HCT116 (cell line): Measurements from ENCODE around the gene CYP11A1. TPM values are rescaled to one million over a fixed set of nuclear protein-coding genes. Genes with fewer than 3 reads are reported as not detected.

Experiments
- ATAC-seq: fragments of 200-7000 bp; cut with Tn5 transposase; 2 replicates; pipeline ENCODE4 v1.9.1; 2020; ENCODE audit warnings: mild to moderate bottlenecking, moderate library complexity
- BruUV-seq: library from RNA; stranded (reverse); fragments of 400-500 nt; replicated peaks from 2 replicates; lab custom pipeline; 2021; lab: Mats Ljungman, UMichigan
- CTCF ChIA-PET: fragments of 300-600 bp; sonication (Branson Sonifier 250); formaldehyde crosslinking; loops from one replicate; lab custom pipeline; 2021; ENCODE audit warnings: antibody characterized with exemption; lab: Charles Lee
- POLR2A ChIA-PET: fragments of 300-600, 350-600 bp; sonication (Branson Sonifier 250); formaldehyde crosslinking; loops from one replicate; lab custom pipeline; 2021; ENCODE audit warnings: antibody characterized with exemption; lab: Charles Lee
- RAD21 ChIA-PET, 2 experiments: fragments of 300-600 bp; sonication (Branson Sonifier 250); formaldehyde crosslinking; loops; one replicate each; lab custom pipeline; 2023; ENCODE audit warnings: low total read pairs in 2 of 2; ENCODE audit not compliant: uncharacterized antibody in 2 of 2, unreplicated experiment in 2 of 2, low non-redundant PET in 1 of 2; lab: Charles Lee
- DNase-seq: peaks from one replicate; pipeline ENCODE4 v3.0.0-alpha.2; 2010; ENCODE audit warnings: low read depth, low spot score
- H2AFZ ChIP-seq: fragments of 200-600 bp; shearing (Covaris generic), sonication (generic); 2 replicates; pipeline ENCODE4 v1.6.1; 2017; ENCODE audit warnings: low read depth, mixed run types, mixed read lengths, antibody characterized with exemption, low read length; ENCODE audit not compliant: poor library complexity, severe bottlenecking
- H3K27ac ChIP-seq: 2 replicates; pipeline ENCODE4 v1.5.1; 2012; ENCODE audit warnings: low read depth, low read length
- H3K27me3 ChIP-seq: fragments of 200-600 bp; sonication (generic); 2 replicates; pipeline ENCODE4 v1.6.1; 2016; ENCODE audit warnings: mixed run types, low read length, mixed read lengths; ENCODE audit not compliant: insufficient read depth
- H3K36me3 ChIP-seq, 2 experiments: fragments of 200-500 bp in 1 of 2; fragments of 200-600 bp in 1 of 2; sonication (Bioruptor generic) in 1 of 2; sonication (generic) in 1 of 2; 2 replicates each; pipeline versions ENCODE4 v1.5.1 to v1.6.1; 2014 to 2016; ENCODE audit warnings: low read length in 2 of 2, inconsistent platforms in 1 of 2, mixed read lengths in 1 of 2, mixed run types in 1 of 2; ENCODE audit not compliant: insufficient read depth in 2 of 2, control insufficient read depth in 1 of 2
- H3K4me1 ChIP-seq, 2 experiments: fragments of 200-600 bp in 1 of 2; sonication (generic) in 1 of 2; 2 replicates each; pipeline versions ENCODE4 v1.5.1 to v1.6.1; 2012 to 2017; ENCODE audit warnings: low read length in 2 of 2, inconsistent platforms in 1 of 2, mild to moderate bottlenecking in 1 of 2, mixed read lengths in 1 of 2, mixed run types in 1 of 2, moderate library complexity in 1 of 2; ENCODE audit not compliant: insufficient read depth in 2 of 2, control insufficient read depth in 1 of 2
- H3K4me2 ChIP-seq: fragments of 200-600 bp; sonication (generic); 2 replicates; pipeline ENCODE4 v1.6.1; 2017; ENCODE audit warnings: mixed run types, low read length, mixed read lengths
- H3K4me3 ChIP-seq, 2 experiments: fragments of 200-600 bp in 1 of 2; sonication (generic) in 1 of 2; replicated peaks in 1 of 2; 2 replicates each; pipeline ENCODE4 v1.5.1; 2011 to 2016; ENCODE audit warnings: low read length in 2 of 2, control low read depth in 1 of 2, low read depth in 1 of 2, mild to moderate bottlenecking in 1 of 2, mixed read lengths in 1 of 2, mixed run types in 1 of 2
- H3K79me2 ChIP-seq: fragments of 200-600 bp; sonication (generic); 2 replicates; pipeline ENCODE4 v1.6.1; 2017; ENCODE audit warnings: mild to moderate bottlenecking, mixed run types, low read length, moderate library complexity, mixed read lengths; ENCODE audit not compliant: insufficient read depth
- H3K9ac ChIP-seq: fragments of 200-600 bp; sonication (generic); 2 replicates; pipeline ENCODE4 v1.6.1; 2016; ENCODE audit warnings: low read length, mixed read lengths
- H3K9me2 ChIP-seq: fragments of 200-600 bp; sonication (generic), shearing (Covaris generic); 2 replicates; pipeline ENCODE4 v1.6.1; 2017; ENCODE audit warnings: mixed run types, mild to moderate bottlenecking, moderate library complexity; ENCODE audit not compliant: insufficient read depth
- H3K9me3 ChIP-seq, 2 experiments: fragments of 200-500 bp in 1 of 2; fragments of 200-600 bp in 1 of 2; sonication (Bioruptor generic) in 1 of 2; sonication (generic) in 1 of 2; 2 replicates each; pipeline ENCODE4 v1.6.1; 2014 to 2017; ENCODE audit warnings: low read length in 2 of 2, mixed read lengths in 2 of 2, inconsistent platforms in 1 of 2, low read depth in 1 of 2, mild to moderate bottlenecking in 1 of 2, mixed run types in 1 of 2, moderate library complexity in 1 of 2; ENCODE audit not compliant: control insufficient read depth in 1 of 2, insufficient read depth in 1 of 2
- H4K20me1 ChIP-seq: fragments of 200-600 bp; sonication (generic), shearing (Covaris generic); 2 replicates; pipeline ENCODE4 v1.6.1; 2017; ENCODE audit warnings: mixed run types, mild to moderate bottlenecking, moderate library complexity; ENCODE audit not compliant: insufficient read depth
- CEBPB ChIP-seq: IDR thresholded peaks from 2 replicates; pipeline ENCODE4 v1.6.1; 2012; ENCODE audit warnings: low read depth
- EGR1 ChIP-seq: IDR thresholded peaks from 2 replicates; pipeline ENCODE4 v1.6.1; 2012; ENCODE audit warnings: low read depth
- ELF1 ChIP-seq: IDR thresholded peaks from 2 replicates; pipeline ENCODE4 v1.6.1; 2012; ENCODE audit warnings: low read depth, borderline replicate concordance
- EZH2 ChIP-seq: fragments of 200-600 bp; sonication (generic); IDR thresholded peaks from 2 replicates; pipeline ENCODE4 v1.6.1; 2017; ENCODE audit warnings: antibody characterized with exemption, mixed run types
- EZH2phosphoT487 ChIP-seq: fragments of 200-600 bp; IDR thresholded peaks from 2 replicates; pipeline ENCODE4 v1.6.1; 2018; ENCODE audit warnings: antibody characterized with exemption, borderline replicate concordance
- FOSL1 ChIP-seq: IDR thresholded peaks from 2 replicates; pipeline ENCODE4 v1.6.1; 2012; ENCODE audit warnings: low read depth
- POLR2AphosphoS5 ChIP-seq: IDR thresholded peaks from 2 replicates; pipeline ENCODE4 v1.6.1; 2011; ENCODE audit warnings: mild to moderate bottlenecking, low read depth, low read length, moderate library complexity
- RAD21 ChIP-seq: IDR thresholded peaks from 2 replicates; pipeline ENCODE4 v1.6.1; 2012; ENCODE audit warnings: low read depth, mild to moderate bottlenecking
- SIN3A ChIP-seq: IDR thresholded peaks from 2 replicates; pipeline ENCODE4 v1.6.1; 2012; ENCODE audit warnings: low read depth
- SP1 ChIP-seq: IDR thresholded peaks from 2 replicates; pipeline ENCODE4 v1.6.1; 2012; ENCODE audit warnings: low read depth
- TCF7L2 ChIP-seq: IDR thresholded peaks from 2 replicates; pipeline ENCODE4 v1.7.0; 2011; ENCODE audit warnings: borderline replicate concordance, inconsistent platforms; ENCODE audit not compliant: insufficient read depth, insufficient read length; ENCODE audit errors: extremely low read depth
- YY1 ChIP-seq: IDR thresholded peaks from 2 replicates; pipeline ENCODE4 v1.6.1; 2011; ENCODE audit warnings: low read length, low read depth, moderate library complexity, mild to moderate bottlenecking; ENCODE audit not compliant: insufficient replicate concordance; ENCODE audit errors: extremely low read depth
- ZNF274 ChIP-seq: fragments of 200-500 bp; sonication (Bioruptor generic); IDR thresholded peaks from 2 replicates; pipeline ENCODE4 v1.6.1; 2014; ENCODE audit warnings: mild to moderate bottlenecking, low read depth, low read length, inconsistent platforms
- intact Hi-C: fragments of 100-400 bp; cut with micrococcal nuclease; formaldehyde crosslinking; loops from 2 replicates; pipeline ENCODE4 v1.10.0; 2022
- total RNA-seq: library from RNA; stranded (reverse); gene quantifications from one replicate; pipeline ENCODE4 v1.2.1, GENCODE V29; 2021; ENCODE audit not compliant: unreplicated experiment
- TF ChIP-seq, protein P1 (sequence below): IDR thresholded peaks from 2 replicates; pipeline ENCODE4 v1.6.1; 2012
- TF ChIP-seq, protein P2 (sequence below), 3 experiments: fragments of 200-600 bp in 1 of 3; sonication (generic) in 1 of 3; IDR thresholded peaks in 2 of 3; conservative IDR thresholded peaks in 1 of 3; 2 replicates each; pipeline ENCODE4 v1.5.1; 2012 to 2017; ENCODE audit warnings: low read depth in 2 of 3, low read length in 2 of 3, antibody characterized with exemption in 1 of 3, borderline replicate concordance in 1 of 3, control low read depth in 1 of 3, mild to moderate bottlenecking in 1 of 3, mixed read lengths in 1 of 3, mixed run types in 1 of 3, moderate library complexity in 1 of 3; ENCODE audit not compliant: insufficient read depth in 1 of 3
- TF ChIP-seq, protein P3 (sequence below): IDR thresholded peaks from 2 replicates; pipeline ENCODE4 v1.6.1; 2011; ENCODE audit warnings: mild to moderate bottlenecking, low read length, moderate library complexity; ENCODE audit not compliant: insufficient replicate concordance; ENCODE audit errors: extremely low read depth
- TF ChIP-seq, protein P4 (sequence below): IDR thresholded peaks from 2 replicates; pipeline ENCODE4 v1.6.1; 2012

CYP11A1 gene
- total RNA-seq, 1 experiment from 2014 or later: 0.57 TPM

DNA sequence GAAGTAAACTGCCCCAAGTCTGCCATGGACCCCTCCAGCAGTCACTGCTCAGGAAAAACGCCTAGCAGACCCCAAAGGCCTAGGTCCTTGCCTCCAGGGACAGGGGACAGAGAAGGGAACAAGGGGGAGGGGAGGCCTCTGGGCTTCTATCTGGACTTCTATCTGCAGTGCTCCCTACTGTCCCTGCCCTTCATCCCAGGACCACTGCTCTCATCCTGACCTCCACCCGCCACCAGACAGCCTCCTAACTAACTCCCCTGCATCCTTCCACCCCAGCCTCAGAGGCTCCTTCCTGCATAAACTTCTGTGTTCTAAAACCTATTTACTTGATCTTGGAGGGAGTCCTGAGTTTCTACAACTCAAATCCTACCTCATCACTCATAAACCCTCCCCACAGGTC, 40.9 kb upstream of the CYP11A1 start (continued):
- TF ChIP-seq, protein P1, sequence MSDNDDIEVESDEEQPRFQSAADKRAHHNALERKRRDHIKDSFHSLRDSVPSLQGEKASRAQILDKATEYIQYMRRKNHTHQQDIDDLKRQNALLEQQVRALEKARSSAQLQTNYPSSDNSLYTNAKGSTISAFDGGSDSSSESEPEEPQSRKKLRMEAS: no peak
- TF ChIP-seq YY1: no peak
- TF ChIP-seq, protein P2, sequence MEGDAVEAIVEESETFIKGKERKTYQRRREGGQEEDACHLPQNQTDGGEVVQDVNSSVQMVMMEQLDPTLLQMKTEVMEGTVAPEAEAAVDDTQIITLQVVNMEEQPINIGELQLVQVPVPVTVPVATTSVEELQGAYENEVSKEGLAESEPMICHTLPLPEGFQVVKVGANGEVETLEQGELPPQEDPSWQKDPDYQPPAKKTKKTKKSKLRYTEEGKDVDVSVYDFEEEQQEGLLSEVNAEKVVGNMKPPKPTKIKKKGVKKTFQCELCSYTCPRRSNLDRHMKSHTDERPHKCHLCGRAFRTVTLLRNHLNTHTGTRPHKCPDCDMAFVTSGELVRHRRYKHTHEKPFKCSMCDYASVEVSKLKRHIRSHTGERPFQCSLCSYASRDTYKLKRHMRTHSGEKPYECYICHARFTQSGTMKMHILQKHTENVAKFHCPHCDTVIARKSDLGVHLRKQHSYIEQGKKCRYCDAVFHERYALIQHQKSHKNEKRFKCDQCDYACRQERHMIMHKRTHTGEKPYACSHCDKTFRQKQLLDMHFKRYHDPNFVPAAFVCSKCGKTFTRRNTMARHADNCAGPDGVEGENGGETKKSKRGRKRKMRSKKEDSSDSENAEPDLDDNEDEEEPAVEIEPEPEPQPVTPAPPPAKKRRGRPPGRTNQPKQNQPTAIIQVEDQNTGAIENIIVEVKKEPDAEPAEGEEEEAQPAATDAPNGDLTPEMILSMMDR (IDR thresholded peaks at IDR 0.05 in 2 of 3, conservative IDR thresholded peaks at IDR 0.05 in 1 of 3; ENCODE audit: borderline replicate concordance in 1 of 3, insufficient read depth in 1 of 3, low read depth in 2 of 3, low read length in 2 of 3): no peak
- TF ChIP-seq EGR1: no peak
- TF ChIP-seq EZH2: no peak
- no peak for TF ChIP-seq FOSL1

- DNase-seq (no peak), ATAC-seq (peak; percentile 88)
- Histone ChIP-seq H3K4me2 (peak overlapping the region; percentile 71), H2AFZ (no peak overlapping the region), H3K9ac (peak overlapping the region; percentile 55), H3K27ac (peak overlapping the region; percentile 54), H3K27me3 (no peaks in the 10 kb centered on the region), H3K9me2 (no peaks in the 10 kb centered on the region), H4K20me1 (no peaks in the 10 kb centered on the region), H3K4me1 (peaks cover 18 to 55% of the 10 kb centered on the region in 2 experiments), H3K36me3 (peaks cover 0 to 9% of the 10 kb centered on the region in 2 experiments; a peak in 1 of 4 replicates), H3K79me2 (no peaks in the 10 kb centered on the region), H3K9me3 (no peaks in the 10 kb centered on the region), H3K4me3 (peak overlapping the region in 1 of 2 experiments; percentile 28; a peak in 1 of 4 replicates)
- no TSS peak for BruUV-seq
- TF ChIP-seq POLR2AphosphoS5 (no peak), RAD21 (no peak), TCF7L2 (no peak), FOSL1 (no peak), ELF1 (no peak), ZNF274 (no peak), SP1 (no peak), CEBPB (no peak), SIN3A (no peak), EZH2phosphoT487 (no peak)
- TF ChIP-seq, protein P3, sequence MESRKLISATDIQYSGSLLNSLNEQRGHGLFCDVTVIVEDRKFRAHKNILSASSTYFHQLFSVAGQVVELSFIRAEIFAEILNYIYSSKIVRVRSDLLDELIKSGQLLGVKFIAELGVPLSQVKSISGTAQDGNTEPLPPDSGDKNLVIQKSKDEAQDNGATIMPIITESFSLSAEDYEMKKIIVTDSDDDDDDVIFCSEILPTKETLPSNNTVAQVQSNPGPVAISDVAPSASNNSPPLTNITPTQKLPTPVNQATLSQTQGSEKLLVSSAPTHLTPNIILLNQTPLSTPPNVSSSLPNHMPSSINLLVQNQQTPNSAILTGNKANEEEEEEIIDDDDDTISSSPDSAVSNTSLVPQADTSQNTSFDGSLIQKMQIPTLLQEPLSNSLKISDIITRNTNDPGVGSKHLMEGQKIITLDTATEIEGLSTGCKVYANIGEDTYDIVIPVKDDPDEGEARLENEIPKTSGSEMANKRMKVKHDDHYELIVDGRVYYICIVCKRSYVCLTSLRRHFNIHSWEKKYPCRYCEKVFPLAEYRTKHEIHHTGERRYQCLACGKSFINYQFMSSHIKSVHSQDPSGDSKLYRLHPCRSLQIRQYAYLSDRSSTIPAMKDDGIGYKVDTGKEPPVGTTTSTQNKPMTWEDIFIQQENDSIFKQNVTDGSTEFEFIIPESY: no peak
- TF ChIP-seq, protein P1: no peak
- TF ChIP-seq, protein P4, sequence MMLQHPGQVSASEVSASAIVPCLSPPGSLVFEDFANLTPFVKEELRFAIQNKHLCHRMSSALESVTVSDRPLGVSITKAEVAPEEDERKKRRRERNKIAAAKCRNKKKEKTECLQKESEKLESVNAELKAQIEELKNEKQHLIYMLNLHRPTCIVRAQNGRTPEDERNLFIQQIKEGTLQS: no peak
- POLR2A ChIA-PET: interaction anchor here (0.8 to 1.7 kb wide), 6 partner anchors 10 to 54 kb away, joined by 3 to 7 read pairs (median 4); partner anchors contain the start of genes SEMA7A and UBL7
- RAD21 ChIA-PET: no interaction called here
- CTCF ChIA-PET: interaction anchor here (1.0 kb wide), 1 partner anchor 25 kb away, joined by 4 read pairs; no protein-coding TSS in a partner anchor
- intact Hi-C loops: no loop called here
Observed at GRCh38 chr15:74406992-74407705, 39.7 kb upstream of the CYP11A1 start.
